GM23248 (cell line): ENCODE data around the gene TIAL1. TPM values are rescaled to one million over a fixed set of nuclear protein-coding genes. Genes with fewer than 3 reads are reported as not detected.
A peak's percentile ranks its signal among the peaks of the same experiment; 100 is the strongest.

Experiments
- DNase-seq: peaks from one replicate; pipeline ENCODE4 v3.0.0-alpha.2; 2015
- H2AFZ ChIP-seq: fragments of 200-600 bp; sonication (generic); 2 replicates; pipeline ENCODE4 v1.6.1; 2016; ENCODE audit warnings: antibody characterized with exemption
- H3F3A ChIP-seq: fragments of 200-600 bp; sonication (generic); 2 replicates; pipeline ENCODE4 v1.6.1; 2016; ENCODE audit warnings: mild to moderate bottlenecking, antibody characterized with exemption, mixed run types; ENCODE audit not compliant: insufficient read depth
- H3K27ac ChIP-seq: fragments of 200-600 bp; sonication (generic); 2 replicates; pipeline ENCODE4 v1.5.1; 2016; ENCODE audit warnings: mild to moderate bottlenecking
- H3K27me3 ChIP-seq: fragments of 200-600 bp; sonication (generic); replicated peaks from 2 replicates; pipeline ENCODE4 v1.6.1; 2016; ENCODE audit warnings: mild to moderate bottlenecking; ENCODE audit not compliant: insufficient read depth
- H3K36me3 ChIP-seq: fragments of 200-600 bp; sonication (generic); 2 replicates; pipeline ENCODE4 v1.6.1; 2016; ENCODE audit warnings: low read depth, mild to moderate bottlenecking
- H3K4me1 ChIP-seq: fragments of 200-600 bp; sonication (generic); 2 replicates; pipeline ENCODE4 v1.6.1; 2016; ENCODE audit warnings: mild to moderate bottlenecking; ENCODE audit not compliant: insufficient read depth
- H3K4me2 ChIP-seq: fragments of 200-600 bp; sonication (generic); one replicate; pipeline ENCODE4 v1.6.1; 2016; ENCODE audit warnings: mild to moderate bottlenecking; ENCODE audit not compliant: unreplicated experiment
- H3K4me3 ChIP-seq: fragments of 200-600 bp; sonication (generic); 2 replicates; pipeline ENCODE4 v1.5.1; 2016; ENCODE audit warnings: mild to moderate bottlenecking
- H3K79me2 ChIP-seq: fragments of 200-600 bp; sonication (generic); 2 replicates; pipeline ENCODE4 v1.6.1; 2016; ENCODE audit warnings: mild to moderate bottlenecking; ENCODE audit not compliant: insufficient read depth
- H3K9ac ChIP-seq: fragments of 200-600 bp; sonication (generic); 2 replicates; pipeline ENCODE4 v1.6.1; 2016; ENCODE audit warnings: mild to moderate bottlenecking
- H3K9me2 ChIP-seq: fragments of 200-600 bp; sonication (generic); 2 replicates; pipeline ENCODE4 v1.6.1; 2016; ENCODE audit warnings: mixed run types, mild to moderate bottlenecking, moderate library complexity; ENCODE audit not compliant: insufficient read depth
- H3K9me3 ChIP-seq: fragments of 200-600 bp; sonication (generic); one replicate; pipeline ENCODE4 v1.6.1; 2017; ENCODE audit warnings: low read depth
- H4K20me1 ChIP-seq: fragments of 200-600 bp; sonication (generic); 2 replicates; pipeline ENCODE4 v1.6.0; 2016; ENCODE audit not compliant: insufficient read depth
- EZH2 ChIP-seq: fragments of 200-600 bp; sonication (generic); IDR thresholded peaks from 2 replicates; pipeline ENCODE4 v1.6.1; 2018; ENCODE audit warnings: antibody characterized with exemption, mild to moderate bottlenecking; ENCODE audit not compliant: insufficient read depth, poor library complexity, severe bottlenecking
- EZH2phosphoT487 ChIP-seq: fragments of 200-600 bp; sonication (generic); IDR thresholded peaks from 2 replicates; pipeline ENCODE4 v1.6.1; 2018; ENCODE audit warnings: antibody characterized with exemption, moderate library complexity, mild to moderate bottlenecking, low read depth; ENCODE audit not compliant: insufficient read depth
- WGBS, 2 experiments: methylation state at CpG; one replicate each; pipeline ENCODE4 v1.1.6; 2015 to 2017; ENCODE audit warnings: low lambda C conversion rate in 2 of 2, low coverage in 1 of 2; ENCODE audit errors: missing lambda C conversion rate in 2 of 2; 5-methylcytosine and 5-hydroxymethylcytosine counted together
- in situ Hi-C: fragments of 300-500 bp; cut with MboI; formaldehyde crosslinking; loops from 2 replicates; pipeline ENCODE4 v1.15.0; 2020
- polyA plus RNA-seq: library from polyadenylated mRNA; unstranded; fragments of >200 nt; fragmentation: Nextera tagmentation; extraction: Ambion mirVana; gene quantifications from 2 replicates; pipeline ENCODE4 v1.2.1, GENCODE V29; 2016
- total RNA-seq: library from RNA; depleted of rRNA; stranded (reverse); fragments of >200 nt; shearing (Covaris generic); gene quantifications from 2 replicates; pipeline ENCODE4 v1.2.3, GENCODE V29; 2014

The TIAL1 gene
- total and polyA plus RNA-seq, 2 experiments from 2014 or later, result 24.1 to 43.6 TPM

DNA sequence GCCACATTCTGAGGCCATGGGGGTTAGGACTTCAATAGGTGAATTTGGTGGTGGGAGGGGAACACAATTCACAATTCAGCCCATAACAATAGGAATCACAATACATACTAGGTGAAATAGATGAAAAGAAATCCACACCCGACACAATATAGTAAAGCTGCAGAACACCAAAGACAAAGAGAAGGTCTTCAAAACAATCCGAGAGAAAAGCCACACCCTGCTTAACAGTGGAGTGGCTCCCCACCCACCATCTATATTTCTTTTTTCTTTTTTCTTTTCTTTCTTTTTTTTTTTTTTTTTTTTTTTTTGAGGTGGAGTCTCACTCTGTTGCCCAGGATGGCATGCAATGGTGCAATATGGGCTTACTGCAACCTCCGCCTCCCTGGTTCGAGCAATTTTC is 14.7 kb upstream of the TIAL1 start:
- DNase-seq, result no peak
- Histone ChIP-seq H3K4me1 (no peaks in the 10 kb centered on the region), H3K27ac (no peak overlapping the region), H3K9me2 (no peaks in the 10 kb centered on the region), H3K27me3 (no peaks in the 10 kb centered on the region), H3K9ac (no peak overlapping the region), H2AFZ (no peak overlapping the region), H3K4me2 (no peak overlapping the region), H3K9me3 (no peaks in the 10 kb centered on the region), H3F3A (no peaks in the 10 kb centered on the region), H3K36me3 (no peaks in the 10 kb centered on the region), H3K4me3 (no peak overlapping the region), H3K79me2 (no peaks in the 10 kb centered on the region), H4K20me1 (no peaks in the 10 kb centered on the region)
- WGBS, 2 experiments, result 54 to 63% methylated on average over 4 of the region's 4 CpGs
- TF ChIP-seq EZH2, result no peak
- no peak for TF ChIP-seq EZH2phosphoT487
- in situ Hi-C loops, result no loop called here

DNA sequence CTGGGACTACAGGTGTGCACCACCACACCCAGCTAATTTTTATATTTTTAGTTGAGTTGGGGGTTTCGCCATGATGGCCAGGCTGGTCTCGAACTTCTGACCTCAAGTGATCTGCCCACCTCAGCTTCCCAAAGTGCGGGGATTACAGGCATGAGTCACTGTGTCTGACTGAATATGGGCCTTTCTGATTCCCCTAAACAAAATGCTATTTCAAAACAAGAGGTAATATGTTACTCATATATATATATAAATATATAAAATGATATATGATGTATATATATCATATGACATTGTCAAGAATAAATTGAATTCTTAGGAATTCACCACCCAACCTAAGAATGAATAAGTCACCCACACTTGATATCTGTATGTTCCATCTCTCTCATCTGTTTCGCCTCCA is 12.8 kb upstream of the TIAL1 start:
- Histone ChIP-seq H3K36me3 (no peaks in the 10 kb centered on the region), H3K9me2 (no peaks in the 10 kb centered on the region), H3K9me3 (no peaks in the 10 kb centered on the region), H2AFZ (no peak overlapping the region), H4K20me1 (no peaks in the 10 kb centered on the region), H3K4me2 (no peak overlapping the region), H3K4me1 (no peaks in the 10 kb centered on the region), H3K9ac (no peak overlapping the region), H3F3A (no peaks in the 10 kb centered on the region), H3K79me2 (no peaks in the 10 kb centered on the region), H3K4me3 (no peak overlapping the region), H3K27me3 (no peaks in the 10 kb centered on the region), H3K27ac (no peak overlapping the region)
- TF ChIP-seq EZH2phosphoT487 (no peak), EZH2 (no peak)
- in situ Hi-C loops, result loop anchor here (10.0 kb wide), 1 partner anchor 245 kb away; no protein-coding TSS in a partner anchor
- DNase-seq, result no peak
- WGBS, 2 experiments, result 88 to 91% methylated on average over 4 of the region's 4 CpGs

DNA sequence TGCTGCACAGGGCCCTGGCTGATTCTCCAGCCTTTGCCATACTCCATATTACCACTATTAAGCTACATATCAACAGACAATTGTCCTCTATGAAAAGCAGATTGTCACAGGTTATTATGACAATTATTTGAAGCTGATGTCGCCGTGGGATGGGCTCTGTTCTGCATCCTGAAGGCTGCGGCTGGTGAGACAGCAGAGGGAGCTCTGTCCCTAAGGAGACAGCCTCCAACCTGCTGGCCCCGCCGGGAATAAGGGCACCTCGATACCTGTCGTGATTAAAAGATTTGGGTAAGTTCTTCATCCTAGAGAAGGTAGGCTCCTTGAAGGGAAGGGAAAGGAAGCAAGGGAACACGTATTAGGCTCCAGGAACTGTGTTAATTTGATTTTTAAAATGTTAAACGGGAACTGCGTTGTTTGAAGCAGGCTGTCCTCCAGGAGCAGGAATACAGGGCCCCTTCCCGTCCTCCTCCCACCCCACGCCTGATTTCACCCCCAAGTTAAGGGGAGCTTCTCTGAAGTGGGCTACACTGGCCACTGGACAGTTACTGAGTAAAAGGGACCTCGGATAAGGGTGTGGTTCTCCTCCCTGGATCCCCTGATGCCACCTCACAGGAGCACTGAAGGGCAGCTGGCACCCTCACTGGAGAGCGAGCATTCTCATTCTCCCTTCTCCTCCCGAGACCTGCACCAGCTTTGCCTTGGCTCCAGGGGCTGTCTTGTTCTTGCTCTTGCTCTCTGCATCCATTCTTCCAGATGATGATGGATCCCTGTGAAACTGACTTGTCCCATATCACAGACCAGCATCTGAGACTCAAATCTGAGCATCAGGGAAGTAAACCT is 11.8 kb upstream of the TIAL1 start:
- 12 to 15% methylated on average over 15 of the region's 15 CpGs for WGBS, 2 experiments
- Histone ChIP-seq H3K9me2 (no peaks in the 10 kb centered on the region), H3K9me3 (no peaks in the 10 kb centered on the region), H3K27me3 (no peaks in the 10 kb centered on the region), H3K27ac (no peak overlapping the region), H3K4me2 (peak overlapping the region; percentile 44), H3K9ac (no peak overlapping the region), H3K4me1 (no peaks in the 10 kb centered on the region), H3K79me2 (no peaks in the 10 kb centered on the region), H3K36me3 (no peaks in the 10 kb centered on the region), H4K20me1 (no peaks in the 10 kb centered on the region), H3K4me3 (no peak overlapping the region), H3F3A (no peaks in the 10 kb centered on the region), H2AFZ (peak overlapping the region; percentile 39; the same call in 1 of the 2 replicates)
- DNase-seq, result peak; percentile 65
- TF ChIP-seq EZH2phosphoT487, result no peak
- no peak for TF ChIP-seq EZH2
- in situ Hi-C loops, result loop anchor here (10.0 kb wide), 1 partner anchor 246 kb away; no protein-coding TSS in a partner anchor

DNA sequence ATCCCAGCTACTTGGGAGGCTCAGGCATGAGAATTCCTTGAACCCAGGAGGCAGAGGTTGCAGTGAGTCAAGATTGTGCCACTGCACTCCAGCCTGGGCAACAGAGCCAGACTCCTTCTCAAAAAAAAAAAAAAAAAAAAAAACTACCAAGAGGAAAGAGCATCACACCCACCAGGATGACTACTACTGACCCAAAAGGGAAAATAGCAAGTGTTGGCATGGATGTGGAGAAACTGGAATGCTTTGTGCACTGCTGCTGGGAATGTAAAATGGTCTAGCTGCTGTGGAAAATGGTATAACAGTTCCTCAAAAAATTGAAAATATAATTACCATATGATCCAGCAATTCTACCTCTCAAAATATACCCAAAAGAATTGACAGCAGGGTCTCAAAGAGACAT is 7.7 kb upstream of the TIAL1 start:
- DNase-seq, result no peak
- in situ Hi-C loops, result loop anchor here (10.0 kb wide), 1 partner anchor 250 kb away; no protein-coding TSS in a partner anchor
- no peak overlapping the region for H2AFZ ChIP-seq

More for the DNA sequence above, 7.7 kb upstream of the TIAL1 start:
- H3K27me3 ChIP-seq, result no peaks in the 10 kb centered on the region
- no peaks in the 10 kb centered on the region; the same call in 1 of the 2 replicates for H3F3A ChIP-seq
- H3K4me2 ChIP-seq, result no peak overlapping the region
- no peaks in the 10 kb centered on the region for H3K9me2 ChIP-seq
- no peaks in the 10 kb centered on the region for H3K36me3 ChIP-seq
- TF ChIP-seq EZH2phosphoT487 (no peak), EZH2 (no peak)
- no peak overlapping the region for H3K9ac ChIP-seq
- H3K4me1 ChIP-seq, result no peaks in the 10 kb centered on the region
- no peaks in the 10 kb centered on the region for H3K79me2 ChIP-seq
- no peaks in the 10 kb centered on the region for H3K9me3 ChIP-seq
- H4K20me1 ChIP-seq, result no peaks in the 10 kb centered on the region
- no peak overlapping the region for H3K4me3 ChIP-seq
- no peak overlapping the region for H3K27ac ChIP-seq
